Natural killer cell (primary cell): ENCODE data around the gene MYH14. TPM values are rescaled to one million over a fixed set of nuclear protein-coding genes. Genes with fewer than 3 reads are reported as not detected.

Experiments used
- ATAC-seq, 3 donors: fragments of 150-1000 bp in 2 of 3; fragments of 200-7000 bp in 1 of 3; cut with Tn5 transposase; 1 replicate in 1 of 3; 2 replicates in 2 of 3; pipeline ENCODE4 v1.10.0; 2021; ENCODE audit warnings: mild to moderate bottlenecking in 2 of 3, moderate library complexity in 2 of 3
- DNase-seq, 2 donors: peaks; one replicate each; pipeline versions ENCODE4 v3.0.0 to v3.0.0-alpha.2; 2013 to 2021; ENCODE audit warnings: mixed read lengths in 1 of 2
- H3K27ac ChIP-seq: one replicate; pipeline ENCODE4 v1.5.1; 2013; ENCODE audit warnings: mild to moderate bottlenecking, low read length
- H3K27me3 ChIP-seq: one replicate; pipeline ENCODE4 v1.6.1; 2013; ENCODE audit warnings: low read length; ENCODE audit not compliant: control insufficient read depth, insufficient read depth
- H3K36me3 ChIP-seq: one replicate; pipeline ENCODE4 v1.6.1; 2013; ENCODE audit warnings: low read length; ENCODE audit not compliant: control insufficient read depth, insufficient read depth
- H3K4me1 ChIP-seq: one replicate; pipeline ENCODE4 v1.6.1; 2013; ENCODE audit warnings: low read length; ENCODE audit not compliant: control insufficient read depth, insufficient read depth
- H3K4me3 ChIP-seq: one replicate; pipeline ENCODE4 v1.5.1; 2013; ENCODE audit warnings: low read length
- H3K9me3 ChIP-seq: one replicate; pipeline ENCODE4 v1.6.1; 2013; ENCODE audit warnings: low read length; ENCODE audit not compliant: control insufficient read depth, insufficient read depth
- H3K27ac Mint-ChIP-seq, 2 donors: one replicate each; pipeline ENCODE4 v1.8.0; 2022; ENCODE audit warnings: mild to moderate bottlenecking in 2 of 2, mixed read lengths in 2 of 2, moderate library complexity in 1 of 2
- H3K27me3 Mint-ChIP-seq, 2 donors: one replicate each; pipeline ENCODE4 v1.8.0; 2022; ENCODE audit warnings: low read depth in 2 of 2, mixed read lengths in 2 of 2
- H3K36me3 Mint-ChIP-seq: one replicate; pipeline ENCODE4 v1.8.0; 2022; ENCODE audit warnings: mixed read lengths
- H3K4me1 Mint-ChIP-seq, 2 donors: one replicate each; pipeline ENCODE4 v1.8.0; 2022; ENCODE audit warnings: mixed read lengths in 2 of 2
- H3K4me3 Mint-ChIP-seq: one replicate; pipeline ENCODE4 v1.8.0; 2022; ENCODE audit warnings: mild to moderate bottlenecking, moderate library complexity, mixed read lengths
- H3K9me3 Mint-ChIP-seq, 2 donors: one replicate each; pipeline ENCODE4 v1.8.0; 2022; ENCODE audit warnings: mixed read lengths in 2 of 2
- WGBS: methylation state at CpG from one replicate; pipeline ENCODE4 v1.1.7; 2013; ENCODE audit warnings: missing lambda C conversion rate; ENCODE audit not compliant: insufficient coverage; 5-methylcytosine and 5-hydroxymethylcytosine counted together
- intact Hi-C: fragments of 100-400 bp; cut with micrococcal nuclease; formaldehyde crosslinking; loops from one replicate; pipeline ENCODE4 v1.14.2; 2022
- total RNA-seq, 4 donors: library from RNA; stranded (reverse); fragments of 120-200 nt in 1 of 4; gene quantifications; one replicate each; pipeline versions ENCODE4 v1.2.3 to v1.2.4, GENCODE V29; 2013 to 2022
- TF ChIP-seq, protein P1 (sequence below): fragments of 200-600 bp; IDR thresholded peaks from one replicate; pipeline ENCODE4 v1.8.0; 2022; ENCODE audit warnings: antibody characterized with exemption

MYH14 gene
- total RNA-seq, 3 donors from 2014 or later (not counting 1 experiment from before 2014, with no cell fraction given) = not detected

DNA sequence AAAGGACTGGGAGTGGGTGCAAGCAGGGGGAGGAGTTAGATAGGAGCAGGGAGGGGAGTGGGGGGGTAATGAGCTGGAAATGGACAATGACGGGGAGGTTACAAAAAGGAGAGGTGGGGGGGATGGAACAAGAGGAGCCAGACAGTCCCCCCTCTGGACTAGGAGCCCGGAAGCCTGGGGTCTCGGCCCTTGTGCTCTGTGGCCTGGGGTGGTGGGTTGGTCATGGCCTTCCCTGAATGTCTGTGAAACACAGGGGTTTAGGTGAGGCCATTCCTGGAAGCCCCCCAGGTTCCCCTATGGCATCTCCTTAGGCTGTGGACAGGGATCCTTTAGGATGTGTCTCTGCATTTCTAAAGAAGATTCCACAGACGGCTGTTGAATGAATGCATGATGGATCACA is 113.7 kb downstream of the MYH14 start:
- TF ChIP-seq, protein P1, sequence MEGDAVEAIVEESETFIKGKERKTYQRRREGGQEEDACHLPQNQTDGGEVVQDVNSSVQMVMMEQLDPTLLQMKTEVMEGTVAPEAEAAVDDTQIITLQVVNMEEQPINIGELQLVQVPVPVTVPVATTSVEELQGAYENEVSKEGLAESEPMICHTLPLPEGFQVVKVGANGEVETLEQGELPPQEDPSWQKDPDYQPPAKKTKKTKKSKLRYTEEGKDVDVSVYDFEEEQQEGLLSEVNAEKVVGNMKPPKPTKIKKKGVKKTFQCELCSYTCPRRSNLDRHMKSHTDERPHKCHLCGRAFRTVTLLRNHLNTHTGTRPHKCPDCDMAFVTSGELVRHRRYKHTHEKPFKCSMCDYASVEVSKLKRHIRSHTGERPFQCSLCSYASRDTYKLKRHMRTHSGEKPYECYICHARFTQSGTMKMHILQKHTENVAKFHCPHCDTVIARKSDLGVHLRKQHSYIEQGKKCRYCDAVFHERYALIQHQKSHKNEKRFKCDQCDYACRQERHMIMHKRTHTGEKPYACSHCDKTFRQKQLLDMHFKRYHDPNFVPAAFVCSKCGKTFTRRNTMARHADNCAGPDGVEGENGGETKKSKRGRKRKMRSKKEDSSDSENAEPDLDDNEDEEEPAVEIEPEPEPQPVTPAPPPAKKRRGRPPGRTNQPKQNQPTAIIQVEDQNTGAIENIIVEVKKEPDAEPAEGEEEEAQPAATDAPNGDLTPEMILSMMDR = no peak
- peaks cover 6 to 10% of the 10 kb centered on the region in 2 donors for H3K4me1 Mint-ChIP-seq
- Histone ChIP-seq H3K36me3 (no peaks in the 10 kb centered on the region), H3K27ac (no peak overlapping the region), H3K4me3 (no peak overlapping the region), H3K27me3 (peaks cover 30% of the 10 kb centered on the region), H3K4me1 (peaks cover 6% of the 10 kb centered on the region), H3K9me3 (no peaks in the 10 kb centered on the region)
- intact Hi-C loops = no loop called here
- peaks cover 35 to 50% of the 10 kb centered on the region in 2 donors for H3K27me3 Mint-ChIP-seq
- H3K4me3 Mint-ChIP-seq = no peak overlapping the region
- no peak overlapping the region for H3K27ac Mint-ChIP-seq
- peaks cover 0 to 2% of the 10 kb centered on the region in 2 donors for H3K9me3 Mint-ChIP-seq
- ATAC-seq = no peak
- no peaks in the 10 kb centered on the region for H3K36me3 Mint-ChIP-seq
- WGBS = 81% methylated on average over 4 of the region's 4 CpGs
- DNase-seq = no peak

DNA sequence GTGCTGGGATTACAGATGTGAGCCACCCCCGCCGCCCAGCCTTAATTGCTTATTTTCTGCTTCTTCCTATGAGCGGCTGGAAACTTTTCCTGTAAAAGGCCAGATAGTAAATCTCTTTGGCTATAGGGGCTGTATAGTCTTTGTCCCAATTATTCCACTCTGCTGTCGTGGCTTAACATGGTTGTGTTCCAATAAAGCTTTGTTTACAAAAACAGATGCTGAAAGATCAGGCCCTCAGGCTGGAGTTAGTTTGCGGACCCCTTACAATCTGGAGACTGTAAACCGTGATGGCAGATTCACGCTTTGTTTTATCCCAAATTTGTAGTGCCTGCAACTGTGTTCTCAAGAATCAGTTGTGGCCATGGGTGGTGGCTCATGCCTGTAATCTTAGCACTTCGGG is 115.0 kb downstream of the MYH14 start:
- Mint-ChIP-seq H3K27me3 (peaks cover 30 to 45% of the 10 kb centered on the region in 2 donors), H3K4me1 (peaks cover 6 to 10% of the 10 kb centered on the region in 2 donors), H3K27ac (no peak overlapping the region), H3K36me3 (no peaks in the 10 kb centered on the region), H3K4me3 (no peak overlapping the region), H3K9me3 (peaks cover 0 to 2% of the 10 kb centered on the region in 2 donors)
- TF ChIP-seq, protein P1 = no peak
- ATAC-seq (no peak), DNase-seq (no peak)
- Histone ChIP-seq H3K4me1 (peaks cover 6% of the 10 kb centered on the region), H3K4me3 (no peak overlapping the region), H3K27me3 (peaks cover 19% of the 10 kb centered on the region), H3K9me3 (no peaks in the 10 kb centered on the region), H3K27ac (no peak overlapping the region), H3K36me3 (no peaks in the 10 kb centered on the region)
- intact Hi-C loops = no loop called here
- 88% methylated on average over 8 of the region's 8 CpGs for WGBS

DNA sequence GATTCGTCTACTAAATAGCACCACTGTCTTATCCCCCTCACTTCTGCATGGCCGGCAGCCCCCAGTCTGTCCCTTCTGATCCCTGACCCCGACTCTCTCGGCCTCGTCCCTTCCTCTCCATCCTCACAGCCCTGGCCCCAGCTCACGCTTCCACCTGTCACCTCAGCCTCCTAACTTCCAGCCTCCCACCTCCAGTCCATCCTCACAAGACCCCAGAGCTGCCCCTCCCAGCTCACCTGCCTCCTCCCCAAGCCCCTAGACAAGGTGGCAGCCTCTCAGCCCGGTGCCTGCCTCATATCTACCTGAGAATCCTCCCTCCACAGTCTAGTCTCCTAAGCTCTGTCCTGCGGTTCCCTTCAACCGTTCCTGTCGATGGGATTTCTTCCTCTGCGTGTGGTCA is 115.7 kb downstream of the MYH14 start:
- no peak for DNase-seq
- WGBS = 85% methylated on average over 11 of the region's 11 CpGs

More for the DNA sequence above, 115.7 kb downstream of the MYH14 start:
- Mint-ChIP-seq H3K4me1 (peaks cover 6 to 10% of the 10 kb centered on the region in 2 donors), H3K9me3 (peaks cover 0 to 2% of the 10 kb centered on the region in 2 donors), H3K36me3 (no peaks in the 10 kb centered on the region), H3K27me3 (peaks cover 23 to 42% of the 10 kb centered on the region in 2 donors), H3K27ac (no peak overlapping the region), H3K4me3 (no peak overlapping the region)
- Histone ChIP-seq H3K4me3 (no peak overlapping the region), H3K27ac (no peak overlapping the region), H3K36me3 (no peaks in the 10 kb centered on the region), H3K27me3 (peaks cover 13% of the 10 kb centered on the region), H3K9me3 (no peaks in the 10 kb centered on the region), H3K4me1 (peaks cover 6% of the 10 kb centered on the region)
- TF ChIP-seq, protein P1 = no peak
- no peak for ATAC-seq
- intact Hi-C loops = no loop called here
